ENCODE measurements around the gene TLX3. TPM values are rescaled to one million over a fixed set of nuclear protein-coding genes. Genes with fewer than 3 reads are reported as not detected.

TLX3 gene
- total RNA-seq, 4 donors from 2014 or later = not detected

- H3K27ac ChIP-seq (replicated peaks in 1 of 4) = no peak overlapping the region
- no peaks in the 10 kb centered on the region for H3K36me3 ChIP-seq
- no peak for TF ChIP-seq POLR2AphosphoS5 (IDR thresholded peaks at IDR 0.05)
- no peak for TF ChIP-seq EP300 (IDR thresholded peaks at IDR 0.05)
- no peak for TF ChIP-seq POLR2A (IDR thresholded peaks at IDR 0.05; ENCODE audit: low read depth)
- no peak for TF ChIP-seq CTCF (IDR thresholded peaks at IDR 0.05)
- 5% methylated on average over 20 of the region's 36 CpGs for WGBS
- DNase-seq (ENCODE audit: extremely low spot score) = no peak
- peak overlapping the region; percentile 17 to 37 (median 34) for H3K4me3 ChIP-seq
- no peaks in the 10 kb centered on the region for H3K9me3 ChIP-seq
- H3K4me1 ChIP-seq = peaks cover 45 to 74% (median 64%) of the 10 kb centered on the region in 4 donors
- peaks cover 17 to 100% (median 84%) of the 10 kb centered on the region in 4 donors for H3K27me3 ChIP-seq
- intact Hi-C loops (cut with DNase I) = no loop called here
Measured at GRCh38 chr5:171315386-171315891, 6.4 kb downstream of the TLX3 start.

- no peak for DNase-seq (ENCODE audit: extremely low spot score)
- Histone ChIP-seq H3K27me3 (peaks cover 17 to 100% (median 82%) of the 10 kb centered on the region in 4 donors), H3K27ac (replicated peaks in 1 of 4) (no peak overlapping the region), H3K4me3 (peak overlapping the region; percentile 17 to 37 (median 34)), H3K36me3 (no peaks in the 10 kb centered on the region), H3K9me3 (no peaks in the 10 kb centered on the region), H3K4me1 (peaks cover 43 to 69% (median 59%) of the 10 kb centered on the region in 4 donors)
- TF ChIP-seq POLR2A (IDR thresholded peaks at IDR 0.05; ENCODE audit: low read depth) (no peak), POLR2AphosphoS5 (IDR thresholded peaks at IDR 0.05) (no peak), EP300 (IDR thresholded peaks at IDR 0.05) (no peak), CTCF (IDR thresholded peaks at IDR 0.05) (no peak)
- intact Hi-C loops (cut with DNase I) = no loop called here
- WGBS = 18% methylated on average over 20 of the region's 20 CpGs
Measured at GRCh38 chr5:171315925-171316257, 6.8 kb downstream of the TLX3 start.

- H3K9me3 ChIP-seq = no peaks in the 10 kb centered on the region
- intact Hi-C loops (cut with DNase I) = no loop called here
- no peak for TF ChIP-seq POLR2A (IDR thresholded peaks at IDR 0.05; ENCODE audit: low read depth)
- no peak for TF ChIP-seq EP300 (IDR thresholded peaks at IDR 0.05)
- no peak for TF ChIP-seq POLR2AphosphoS5 (IDR thresholded peaks at IDR 0.05)
- no peak for TF ChIP-seq CTCF (IDR thresholded peaks at IDR 0.05)
- no peak for DNase-seq (ENCODE audit: extremely low spot score)
- H3K27ac ChIP-seq (replicated peaks in 1 of 4) = no peak overlapping the region
- 9% methylated on average over 27 of the region's 66 CpGs for WGBS
- H3K4me3 ChIP-seq = peak overlapping the region; percentile 17 to 37 (median 34)
- H3K36me3 ChIP-seq = no peaks in the 10 kb centered on the region
- peaks cover 37 to 63% (median 53%) of the 10 kb centered on the region in 4 donors for H3K4me1 ChIP-seq
- peaks cover 17 to 100% (median 81%) of the 10 kb centered on the region in 4 donors for H3K27me3 ChIP-seq
Measured at GRCh38 chr5:171316258-171317121, 7.4 kb downstream of the TLX3 start.

- H3K27me3 ChIP-seq = peaks cover 14 to 100% (median 76%) of the 10 kb centered on the region in 4 donors
- H3K4me1 ChIP-seq = peaks cover 30 to 56% (median 46%) of the 10 kb centered on the region in 4 donors
- H3K27ac ChIP-seq (replicated peaks in 1 of 4) = no peak overlapping the region
- no peak for TF ChIP-seq EP300 (IDR thresholded peaks at IDR 0.05)
- no peak overlapping the region for H3K4me3 ChIP-seq
- 20% methylated on average over 11 of the region's 11 CpGs for WGBS
- no peaks in the 10 kb centered on the region for H3K36me3 ChIP-seq
- intact Hi-C loops (cut with DNase I) = no loop called here
- DNase-seq (ENCODE audit: extremely low spot score) = no peak
- H3K9me3 ChIP-seq = no peaks in the 10 kb centered on the region
Measured at GRCh38 chr5:171317230-171317629, 8.2 kb downstream of the TLX3 start.

- 19% methylated on average over 7 of the region's 9 CpGs for WGBS
- TF ChIP-seq POLR2AphosphoS5 (IDR thresholded peaks at IDR 0.05) (no peak), CTCF (IDR thresholded peaks at IDR 0.05) (no peak), EP300 (IDR thresholded peaks at IDR 0.05) (no peak), POLR2A (IDR thresholded peaks at IDR 0.05; ENCODE audit: low read depth) (no peak)
- Histone ChIP-seq H3K27me3 (peaks cover 10 to 100% (median 68%) of the 10 kb centered on the region in 4 donors), H3K36me3 (no peaks in the 10 kb centered on the region), H3K27ac (replicated peaks in 1 of 4) (no peak overlapping the region), H3K4me3 (no peak overlapping the region), H3K4me1 (peaks cover 23 to 48% (median 39%) of the 10 kb centered on the region in 4 donors), H3K9me3 (no peaks in the 10 kb centered on the region)
- no peak for DNase-seq (ENCODE audit: extremely low spot score)
- intact Hi-C loops (cut with DNase I) = no loop called here
Measured at GRCh38 chr5:171318026-171318425, 9.0 kb downstream of the TLX3 start.

Measured in esophagus muscularis mucosa (tissue), 4 donors.